ENCODE measurements around the gene MLXIP.
"Not testable (repeated sequence)": the region's sequence is repeated elsewhere in the genome, so short reads cannot be mapped to it uniquely, and the experiment has no call there.

MLXIP gene

GRCh38 chr12:122041458-122041857, 37.1 kb upstream of the MLXIP start:
- not testable (repeated sequence) for H3K9me3 ChIP-seq (ENCODE audit: control insufficient read depth, insufficient read depth, low read length); H3K9ac ChIP-seq (ENCODE audit: low read depth, low read length); H3K4me3 ChIP-seq (ENCODE audit: low read depth, low read length); H3K27ac ChIP-seq (ENCODE audit: low read depth, low read length); H3K4me1 ChIP-seq (ENCODE audit: control insufficient read depth, insufficient read depth, low read length); H3K27me3 ChIP-seq (ENCODE audit: control insufficient read depth, insufficient read depth, low read length)
- H3K36me3 ChIP-seq (ENCODE audit: control insufficient read depth, insufficient read depth, low read length), result peaks cover 44% of the 10 kb centered on the region

- H3K9me3 ChIP-seq (ENCODE audit: control insufficient read depth, insufficient read depth, low read length), result peaks cover 3% of the 10 kb centered on the region
- no peak overlapping the region for H3K9ac ChIP-seq (ENCODE audit: low read depth, low read length)
- H3K36me3 ChIP-seq (ENCODE audit: control insufficient read depth, insufficient read depth, low read length), result peaks cover 38% of the 10 kb centered on the region
- no peaks in the 10 kb centered on the region for H3K27me3 ChIP-seq (ENCODE audit: control insufficient read depth, insufficient read depth, low read length)
- no peaks in the 10 kb centered on the region for H3K4me1 ChIP-seq (ENCODE audit: control insufficient read depth, insufficient read depth, low read length)
- no peak overlapping the region for H3K27ac ChIP-seq (ENCODE audit: low read depth, low read length)
- no peak overlapping the region for H3K4me3 ChIP-seq (ENCODE audit: low read depth, low read length)
Observed at GRCh38 chr12:122042910-122043309, 35.6 kb upstream of the MLXIP start.

GRCh38 chr12:122043476-122043875, 35.1 kb upstream of the MLXIP start:
- H3K4me1 ChIP-seq (ENCODE audit: control insufficient read depth, insufficient read depth, low read length), result no peaks in the 10 kb centered on the region
- H3K36me3 ChIP-seq (ENCODE audit: control insufficient read depth, insufficient read depth, low read length), result peaks cover 37% of the 10 kb centered on the region
- no peak overlapping the region for H3K4me3 ChIP-seq (ENCODE audit: low read depth, low read length)
- peaks cover 3% of the 10 kb centered on the region for H3K9me3 ChIP-seq (ENCODE audit: control insufficient read depth, insufficient read depth, low read length)
- H3K27me3 ChIP-seq (ENCODE audit: control insufficient read depth, insufficient read depth, low read length), result no peaks in the 10 kb centered on the region
- H3K9ac ChIP-seq (ENCODE audit: low read depth, low read length), result no peak overlapping the region
- no peak overlapping the region for H3K27ac ChIP-seq (ENCODE audit: low read depth, low read length)

- H3K36me3 ChIP-seq (ENCODE audit: control insufficient read depth, insufficient read depth, low read length), result peaks cover 38% of the 10 kb centered on the region
- H3K27ac ChIP-seq (ENCODE audit: low read depth, low read length), result no peak overlapping the region
- H3K9me3 ChIP-seq (ENCODE audit: control insufficient read depth, insufficient read depth, low read length), result peaks cover 3% of the 10 kb centered on the region
- no peaks in the 10 kb centered on the region for H3K27me3 ChIP-seq (ENCODE audit: control insufficient read depth, insufficient read depth, low read length)
- no peaks in the 10 kb centered on the region for H3K4me1 ChIP-seq (ENCODE audit: control insufficient read depth, insufficient read depth, low read length)
- no peak overlapping the region for H3K9ac ChIP-seq (ENCODE audit: low read depth, low read length)
- no peak overlapping the region for H3K4me3 ChIP-seq (ENCODE audit: low read depth, low read length)
Observed at GRCh38 chr12:122045262-122045661, 33.3 kb upstream of the MLXIP start.

GRCh38 chr12:122046145-122046544, 32.4 kb upstream of the MLXIP start:
- no peak overlapping the region for H3K9ac ChIP-seq (ENCODE audit: low read depth, low read length)
- H3K4me1 ChIP-seq (ENCODE audit: control insufficient read depth, insufficient read depth, low read length), result no peaks in the 10 kb centered on the region
- H3K27me3 ChIP-seq (ENCODE audit: control insufficient read depth, insufficient read depth, low read length), result no peaks in the 10 kb centered on the region
- peaks cover 38% of the 10 kb centered on the region for H3K36me3 ChIP-seq (ENCODE audit: control insufficient read depth, insufficient read depth, low read length)
- no peak overlapping the region for H3K27ac ChIP-seq (ENCODE audit: low read depth, low read length)
- no peak overlapping the region for H3K4me3 ChIP-seq (ENCODE audit: low read depth, low read length)
- H3K9me3 ChIP-seq (ENCODE audit: control insufficient read depth, insufficient read depth, low read length), result peaks cover 3% of the 10 kb centered on the region

GRCh38 chr12:122048151-122048550, 30.4 kb upstream of the MLXIP start:
- Histone ChIP-seq H3K36me3 (ENCODE audit: control insufficient read depth, insufficient read depth, low read length) (peaks cover 38% of the 10 kb centered on the region), H3K9me3 (ENCODE audit: control insufficient read depth, insufficient read depth, low read length) (peaks cover 3% of the 10 kb centered on the region)

GRCh38 chr12:122049827-122050226, 28.7 kb upstream of the MLXIP start:
- no peaks in the 10 kb centered on the region for H3K4me1 ChIP-seq (ENCODE audit: control insufficient read depth, insufficient read depth, low read length)
- H3K27ac ChIP-seq (ENCODE audit: low read depth, low read length), result no peak overlapping the region
- no peak overlapping the region for H3K4me3 ChIP-seq (ENCODE audit: low read depth, low read length)
- H3K36me3 ChIP-seq (ENCODE audit: control insufficient read depth, insufficient read depth, low read length), result peaks cover 27% of the 10 kb centered on the region
- H3K9me3 ChIP-seq (ENCODE audit: control insufficient read depth, insufficient read depth, low read length), result peaks cover 3% of the 10 kb centered on the region; the same call in 1 of the 2 replicates
- no peaks in the 10 kb centered on the region for H3K27me3 ChIP-seq (ENCODE audit: control insufficient read depth, insufficient read depth, low read length)
- no peak overlapping the region for H3K9ac ChIP-seq (ENCODE audit: low read depth, low read length)

More at GRCh38 chr12:122048151-122048550, 30.4 kb upstream of the MLXIP start:
- no peaks in the 10 kb centered on the region for H3K4me1 ChIP-seq (ENCODE audit: control insufficient read depth, insufficient read depth, low read length)
- H3K27ac ChIP-seq (ENCODE audit: low read depth, low read length), result no peak overlapping the region
- no peak overlapping the region for H3K4me3 ChIP-seq (ENCODE audit: low read depth, low read length)
- no peaks in the 10 kb centered on the region for H3K27me3 ChIP-seq (ENCODE audit: control insufficient read depth, insufficient read depth, low read length)
- no peak overlapping the region for H3K9ac ChIP-seq (ENCODE audit: low read depth, low read length)

- no peak overlapping the region for H3K9ac ChIP-seq (ENCODE audit: low read depth, low read length)
- no peaks in the 10 kb centered on the region for H3K9me3 ChIP-seq (ENCODE audit: control insufficient read depth, insufficient read depth, low read length)
- H3K27ac ChIP-seq (ENCODE audit: low read depth, low read length), result no peak overlapping the region
- H3K4me1 ChIP-seq (ENCODE audit: control insufficient read depth, insufficient read depth, low read length), result no peaks in the 10 kb centered on the region
- peaks cover 29% of the 10 kb centered on the region for H3K36me3 ChIP-seq (ENCODE audit: control insufficient read depth, insufficient read depth, low read length)
- no peaks in the 10 kb centered on the region for H3K27me3 ChIP-seq (ENCODE audit: control insufficient read depth, insufficient read depth, low read length)
- no peak overlapping the region for H3K4me3 ChIP-seq (ENCODE audit: low read depth, low read length)
Observed at GRCh38 chr12:122050706-122051105, 27.9 kb upstream of the MLXIP start.

GRCh38 chr12:122051231-122051876, 27.2 kb upstream of the MLXIP start:
- no peaks in the 10 kb centered on the region for H3K4me1 ChIP-seq (ENCODE audit: control insufficient read depth, insufficient read depth, low read length)
- no peak overlapping the region for H3K4me3 ChIP-seq (ENCODE audit: low read depth, low read length)
- no peak overlapping the region for H3K9ac ChIP-seq (ENCODE audit: low read depth, low read length)
- no peaks in the 10 kb centered on the region for H3K27me3 ChIP-seq (ENCODE audit: control insufficient read depth, insufficient read depth, low read length)
- H3K9me3 ChIP-seq (ENCODE audit: control insufficient read depth, insufficient read depth, low read length), result no peaks in the 10 kb centered on the region
- H3K27ac ChIP-seq (ENCODE audit: low read depth, low read length), result no peak overlapping the region
- H3K36me3 ChIP-seq (ENCODE audit: control insufficient read depth, insufficient read depth, low read length), result peaks cover 29% of the 10 kb centered on the region

- Histone ChIP-seq H3K9ac (ENCODE audit: low read depth, low read length) (no peak overlapping the region), H3K4me3 (ENCODE audit: low read depth, low read length) (no peak overlapping the region), H3K4me1 (ENCODE audit: control insufficient read depth, insufficient read depth, low read length) (no peaks in the 10 kb centered on the region), H3K36me3 (ENCODE audit: control insufficient read depth, insufficient read depth, low read length) (peaks cover 35% of the 10 kb centered on the region), H3K27me3 (ENCODE audit: control insufficient read depth, insufficient read depth, low read length) (no peaks in the 10 kb centered on the region), H3K27ac (ENCODE audit: low read depth, low read length) (no peak overlapping the region), H3K9me3 (ENCODE audit: control insufficient read depth, insufficient read depth, low read length) (no peaks in the 10 kb centered on the region)
Observed at GRCh38 chr12:122052285-122052684, 26.3 kb upstream of the MLXIP start.

- Histone ChIP-seq H3K4me1 (ENCODE audit: control insufficient read depth, insufficient read depth, low read length) (no peaks in the 10 kb centered on the region), H3K4me3 (ENCODE audit: low read depth, low read length) (no peak overlapping the region), H3K9ac (ENCODE audit: low read depth, low read length) (no peak overlapping the region), H3K36me3 (ENCODE audit: control insufficient read depth, insufficient read depth, low read length) (peaks cover 49% of the 10 kb centered on the region), H3K27ac (ENCODE audit: low read depth, low read length) (no peak overlapping the region), H3K9me3 (ENCODE audit: control insufficient read depth, insufficient read depth, low read length) (no peaks in the 10 kb centered on the region), H3K27me3 (ENCODE audit: control insufficient read depth, insufficient read depth, low read length) (no peaks in the 10 kb centered on the region)
Observed at GRCh38 chr12:122054842-122055520, 23.6 kb upstream of the MLXIP start.

All from HUES48 (cell line).